DMS114 treated with DMSO at 0.1 percent for 48 hours (cell line): Measurements from ENCODE around the gene DNAJC24.

ENCODE experiments used
- DNase-seq: peaks from one replicate; lab custom pipeline; 2025; ENCODE audit not compliant: unreplicated experiment; lab: John Stamatoyannopoulos, UW

The DNAJC24 gene

GRCh38 chr11:31480930-31481329 is 111.3 kb downstream of the DNAJC24 start:
- no peak for DNase-seq
